Small intestine (tissue), 7 donors: Measurements from ENCODE around the gene ZNF497. TPM values are rescaled to one million over a fixed set of nuclear protein-coding genes. Genes with fewer than 3 reads are reported as not detected.

ENCODE experiments used
- DNase-seq, 2 donors: peaks; one replicate each; pipeline versions ENCODE4 v3.0.0 to v3.0.0-alpha.2; 2013
- FAIRE-seq: peaks from 2 replicates; lab custom pipeline; 2012; peaks lifted over from hg19 to GRCh38; lab: Jason Lieb, UNC
- H3K27ac ChIP-seq, 3 donors: one replicate each; pipeline ENCODE4 v1.5.1; 2013; ENCODE audit warnings: low read length in 2 of 3, mild to moderate bottlenecking in 2 of 3, control low read depth in 1 of 3, inconsistent platforms in 1 of 3, low read depth in 1 of 3, moderate library complexity in 1 of 3
- H3K27me3 ChIP-seq, 3 donors: one replicate each; pipeline ENCODE4 v1.6.1; 2013; ENCODE audit warnings: low read length in 3 of 3, inconsistent platforms in 1 of 3; ENCODE audit not compliant: control insufficient read depth in 3 of 3, insufficient read depth in 3 of 3
- H3K36me3 ChIP-seq, 3 donors: one replicate each; pipeline ENCODE4 v1.6.1; 2013; ENCODE audit warnings: low read length in 3 of 3, inconsistent platforms in 1 of 3, low read depth in 1 of 3, mild to moderate bottlenecking in 1 of 3, moderate library complexity in 1 of 3; ENCODE audit not compliant: control insufficient read depth in 3 of 3, insufficient read depth in 2 of 3
- H3K4me1 ChIP-seq, 3 donors: one replicate each; pipeline ENCODE4 v1.6.1; 2013; ENCODE audit warnings: low read length in 2 of 3, inconsistent platforms in 1 of 3, low read depth in 1 of 3, mild to moderate bottlenecking in 1 of 3, moderate library complexity in 1 of 3; ENCODE audit not compliant: control insufficient read depth in 3 of 3, insufficient read depth in 2 of 3
- H3K4me3 ChIP-seq, 3 donors: one replicate each; pipeline ENCODE4 v1.5.1; 2013; ENCODE audit warnings: low read length in 3 of 3, control low read depth in 1 of 3, inconsistent platforms in 1 of 3, low read depth in 1 of 3, mild to moderate bottlenecking in 1 of 3, moderate library complexity in 1 of 3
- H3K9me3 ChIP-seq, 2 donors: one replicate each; pipeline ENCODE4 v1.6.1; 2013; ENCODE audit warnings: low read depth in 1 of 2, low read length in 1 of 2; ENCODE audit not compliant: control insufficient read depth in 2 of 2, insufficient read depth in 1 of 2
- WGBS, 3 donors: extraction: QIAGEN DNeasy Blood & Tissue Kit; methylation state at CpG; one replicate each; pipeline ENCODE4 v1.1.7; 2013; 5-methylcytosine and 5-hydroxymethylcytosine counted together
- polyA plus RNA-seq, 4 donors: library from polyadenylated mRNA; stranded (reverse) in 3 of 4; unstranded in 1 of 4; fragments of 200-250 nt in 3 of 4; fragments of 120-200 nt in 1 of 4; gene quantifications; one replicate each; pipeline versions ENCODE4 v1.2.1 to v1.2.3, GENCODE V29; 2013
- donor health status: healthy with polysubstance abuse.
- donor health status: control.
- donor health status: control.
- donor health status: Bipolar disorder and iron deficiency.
- donor health status: healthy.

The ZNF497 gene
- polyA plus RNA-seq, 4 donors = 0.22 to 2.3 (median 0.82) TPM; not detected in 1

GRCh38 chr19:58387338-58388174, 25.0 kb upstream of the ZNF497 start:
- H3K27ac ChIP-seq = peak overlapping the region; percentile 21 to 100 (median 60)
- peaks cover 0 to 32% (median 2%) of the 10 kb centered on the region in 3 donors for H3K36me3 ChIP-seq
- H3K9me3 ChIP-seq = no peaks in the 10 kb centered on the region
- H3K4me3 ChIP-seq = peak overlapping the region; percentile 79 to 86 (median 83)
- no peaks in the 10 kb centered on the region for H3K27me3 ChIP-seq
- WGBS, 3 donors = 6 to 9% (median 7%) methylated on average over 39 of the region's 39 CpGs
- DNase-seq (peak in 1 of 2 donors; percentile 29), FAIRE-seq (no peak)
- H3K4me1 ChIP-seq = peaks cover 3 to 23% (median 5%) of the 10 kb centered on the region in 3 donors

- H3K9me3 ChIP-seq = no peaks in the 10 kb centered on the region
- H3K4me3 ChIP-seq = peak within 1 kb of the TSS; percentile 79 to 86 (median 83)
- 0 to 1% (median 0%) methylated on average over 59 to 64 of the region's 64 CpGs for WGBS, 3 donors
- FAIRE-seq = no peak
- no peaks in the 10 kb centered on the region for H3K27me3 ChIP-seq
- peaks cover 3 to 25% (median 5%) of the 10 kb centered on the region in 3 donors for H3K4me1 ChIP-seq
- peak within 1 kb of the TSS; percentile 96 to 100 (median 98) for H3K27ac ChIP-seq
- peak; percentile 99 for DNase-seq
- peaks cover 0 to 25% (median 0%) of the 10 kb centered on the region in 3 donors for H3K36me3 ChIP-seq
These were observed 24.2 kb upstream of the ZNF497 start, which contains the start of gene RPS5 for GRCh38 chr19:58386576-58387337. Gene RPS5, plus strand, starts transcription at chr19:58387269. Its CDS starts 869 bp downstream, at chr19:58388138.

GRCh38 chr19:58385891-58386575, 23.5 kb upstream of the ZNF497 start:
- peak overlapping the region; percentile 96 to 100 (median 98) for H3K27ac ChIP-seq
- peaks cover 0 to 17% (median 0%) of the 10 kb centered on the region in 3 donors for H3K36me3 ChIP-seq
- no peaks in the 10 kb centered on the region for H3K9me3 ChIP-seq
- 3 to 10% (median 4%) methylated on average over 36 of the region's 36 CpGs for WGBS, 3 donors
- no peak for FAIRE-seq
- peak in 1 of 2 donors; percentile 67 for DNase-seq
- peaks cover 3 to 29% (median 5%) of the 10 kb centered on the region in 3 donors for H3K4me1 ChIP-seq
- peak overlapping the region; percentile 64 to 83 (median 81) for H3K4me3 ChIP-seq
- no peaks in the 10 kb centered on the region for H3K27me3 ChIP-seq

- DNase-seq (no peak), FAIRE-seq (no peak)
- H3K27ac ChIP-seq = peak overlapping the region in 2 of 3 donors; percentile 98 to 100
- peaks cover 3 to 29% (median 5%) of the 10 kb centered on the region in 3 donors for H3K4me1 ChIP-seq
- no peaks in the 10 kb centered on the region for H3K9me3 ChIP-seq
- H3K4me3 ChIP-seq = peak overlapping the region in 1 of 3 donors; percentile 83
- WGBS, 3 donors = 69 to 81% (median 73%) methylated on average over 9 of the region's 9 CpGs
- H3K27me3 ChIP-seq = no peaks in the 10 kb centered on the region
- H3K36me3 ChIP-seq = peaks cover 0 to 13% (median 0%) of the 10 kb centered on the region in 3 donors
These were observed 22.9 kb upstream of the ZNF497 start for GRCh38 chr19:58385313-58385890.

GRCh38 chr19:58382997-58383603, 20.5 kb upstream of the ZNF497 start:
- no peaks in the 10 kb centered on the region for H3K9me3 ChIP-seq
- FAIRE-seq (no peak), DNase-seq (no peak)
- WGBS, 3 donors = 92 to 96% (median 93%) methylated on average over 6 of the region's 6 CpGs
- H3K4me1 ChIP-seq = peaks cover under 1 to 39% (median 8%) of the 10 kb centered on the region in 3 donors
- H3K27ac ChIP-seq = no peak overlapping the region
- H3K36me3 ChIP-seq = peaks cover 0 to 11% (median 0%) of the 10 kb centered on the region in 3 donors
- no peaks in the 10 kb centered on the region for H3K27me3 ChIP-seq
- no peak overlapping the region for H3K4me3 ChIP-seq

- 22 to 29% (median 23%) methylated on average over 26 of the region's 26 CpGs for WGBS, 3 donors
- FAIRE-seq (no peak), DNase-seq (no peak)
- Histone ChIP-seq H3K27me3 (no peaks in the 10 kb centered on the region), H3K9me3 (no peaks in the 10 kb centered on the region), H3K27ac (peak overlapping the region; percentile 36 to 88 (median 65)), H3K4me3 (peak overlapping the region; percentile 31 to 64 (median 58)), H3K36me3 (peaks cover 0 to 15% (median 0%) of the 10 kb centered on the region in 3 donors), H3K4me1 (peaks cover 0 to 34% (median 4%) of the 10 kb centered on the region in 3 donors)
These were observed 19.1 kb upstream of the ZNF497 start for GRCh38 chr19:58381460-58382212.
